GM21786 (cell line): Measurements from ENCODE around the gene PLAU.
A peak's percentile ranks its signal among the peaks of the same experiment; 100 is the strongest.
"Not testable (repeated sequence)": the region's sequence is repeated elsewhere in the genome, so short reads cannot be mapped to it uniquely, and the experiment has no call there.

Experiments used
- ATAC-seq: cut with Tn5 transposase; IDR thresholded peaks from one replicate; pipeline ENCODE4 v1.9.1; 2021; ENCODE audit not compliant: unreplicated experiment

PLAU gene

GRCh38 chr10:73895381-73895780 is 15.6 kb upstream of the PLAU start:
- ATAC-seq: not testable (repeated sequence)

- ATAC-seq: no peak
Observed at GRCh38 chr10:73897693-73898092, 13.2 kb upstream of the PLAU start.

- ATAC-seq: no peak
Observed at GRCh38 chr10:73898730-73899410, 12.1 kb upstream of the PLAU start.

- no peak for ATAC-seq
Observed at GRCh38 chr10:73899423-73899822, 11.5 kb upstream of the PLAU start.

GRCh38 chr10:73900064-73900463 is 10.9 kb upstream of the PLAU start:
- no peak for ATAC-seq

- no peak for ATAC-seq
Observed at GRCh38 chr10:73901261-73901660, 9.7 kb upstream of the PLAU start.

- no peak for ATAC-seq
Observed at GRCh38 chr10:73902351-73902750, 8.6 kb upstream of the PLAU start.

- ATAC-seq: no peak
Observed at GRCh38 chr10:73905256-73906020, 5.5 kb upstream of the PLAU start.

GRCh38 chr10:73906524-73907447 is 4.1 kb upstream of the PLAU start:
- ATAC-seq: no peak

GRCh38 chr10:73907841-73908517 is 3.0 kb upstream of the PLAU start:
- no peak for ATAC-seq

- ATAC-seq: peak; percentile 52
Observed at GRCh38 chr10:73908853-73909539, 1.9 kb upstream of the PLAU start.

- ATAC-seq: no peak
Observed at GRCh38 chr10:73909540-73910115, 1.3 kb upstream of the PLAU start.

- no peak for ATAC-seq
Observed at GRCh38 chr10:73910401-73910763, 550 bp upstream of the PLAU start.

- ATAC-seq: no peak
Observed at GRCh38 chr10:73911553-73912004, 647 bp downstream of the PLAU start.

GRCh38 chr10:73914036-73914435 is 3.1 kb downstream of the PLAU start:
- no peak for ATAC-seq

- no peak for ATAC-seq
Observed at GRCh38 chr10:73915206-73915851, 4.4 kb downstream of the PLAU start.

GRCh38 chr10:73916761-73917470 is 6.0 kb downstream of the PLAU start:
- ATAC-seq: no peak

GRCh38 chr10:73917566-73918305 is 6.8 kb downstream of the PLAU start:
- no peak for ATAC-seq
